NT2/D1 (cell line): ENCODE measurements around the gene ZNF366.

Source experiments
- DNase-seq: peaks from one replicate; pipeline ENCODE4 v3.0.0-alpha.2; 2011; ENCODE audit warnings: low read depth, low spot score
- H3K27me3 ChIP-seq: 2 replicates; pipeline ENCODE4 v1.6.0; 2011; ENCODE audit warnings: mild to moderate bottlenecking; ENCODE audit not compliant: insufficient read length, insufficient read depth
- H3K36me3 ChIP-seq: 2 replicates; pipeline ENCODE4 v1.6.1; 2011; ENCODE audit warnings: mild to moderate bottlenecking, low read length, mixed read lengths; ENCODE audit not compliant: insufficient read depth, insufficient read length
- H3K4me1 ChIP-seq: 2 replicates; pipeline ENCODE4 v1.5.1; 2011; ENCODE audit not compliant: insufficient read depth, insufficient read length
- H3K4me3 ChIP-seq: 2 replicates; pipeline ENCODE4 v1.5.1; 2011; ENCODE audit warnings: low read depth; ENCODE audit not compliant: insufficient read length
- H3K9ac ChIP-seq: 2 replicates; pipeline ENCODE4 v1.6.0; 2011; ENCODE audit warnings: low read depth; ENCODE audit not compliant: insufficient read length
- H3K9me3 ChIP-seq: 2 replicates; pipeline ENCODE4 v1.5.1; 2011; ENCODE audit warnings: mild to moderate bottlenecking, low read length; ENCODE audit not compliant: insufficient read depth
- SUZ12 ChIP-seq: IDR thresholded peaks from 2 replicates; pipeline ENCODE4 v1.6.1; 2011; ENCODE audit not compliant: insufficient read length, insufficient read depth; ENCODE audit errors: extremely low read depth
- YY1 ChIP-seq: IDR thresholded peaks from 2 replicates; pipeline ENCODE4 v1.6.1; 2011; ENCODE audit not compliant: insufficient read length, insufficient read depth
- ZNF274 ChIP-seq: IDR thresholded peaks from 2 replicates; pipeline ENCODE4 v1.6.1; 2011; ENCODE audit warnings: mild to moderate bottlenecking, low read depth, low read length

Gene ZNF366

GRCh38 chr5:72488756-72489155, 18.5 kb downstream of the ZNF366 start:
- DNase-seq: no peak
- H3K9me3 ChIP-seq: no peaks in the 10 kb centered on the region
- H3K4me3 ChIP-seq: no peak overlapping the region
- H3K36me3 ChIP-seq: no peaks in the 10 kb centered on the region
- TF ChIP-seq ZNF274 (no peak), SUZ12 (no peak), YY1 (no peak)
- no peaks in the 10 kb centered on the region for H3K27me3 ChIP-seq
- no peak overlapping the region for H3K9ac ChIP-seq
- no peaks in the 10 kb centered on the region for H3K4me1 ChIP-seq

GRCh38 chr5:72487177-72487576, 20.0 kb downstream of the ZNF366 start:
- Histone ChIP-seq H3K9me3 (no peaks in the 10 kb centered on the region), H3K4me1 (no peaks in the 10 kb centered on the region), H3K27me3 (no peaks in the 10 kb centered on the region), H3K9ac (no peak overlapping the region), H3K4me3 (no peak overlapping the region), H3K36me3 (no peaks in the 10 kb centered on the region)
- TF ChIP-seq ZNF274 (no peak), SUZ12 (no peak), YY1 (no peak)
- no peak for DNase-seq

GRCh38 chr5:72486371-72486770, 20.8 kb downstream of the ZNF366 start:
- Histone ChIP-seq H3K4me1 (no peaks in the 10 kb centered on the region), H3K36me3 (no peaks in the 10 kb centered on the region), H3K9me3 (no peaks in the 10 kb centered on the region), H3K27me3 (no peaks in the 10 kb centered on the region), H3K4me3 (no peak overlapping the region), H3K9ac (no peak overlapping the region)
- DNase-seq: no peak
- TF ChIP-seq YY1: no peak
- TF ChIP-seq ZNF274: no peak
- TF ChIP-seq SUZ12: no peak

- Histone ChIP-seq H3K27me3 (no peaks in the 10 kb centered on the region), H3K36me3 (no peaks in the 10 kb centered on the region), H3K9ac (no peak overlapping the region), H3K4me3 (no peak overlapping the region), H3K9me3 (no peaks in the 10 kb centered on the region), H3K4me1 (no peaks in the 10 kb centered on the region)
- no peak for DNase-seq
- TF ChIP-seq ZNF274 (no peak), YY1 (no peak), SUZ12 (no peak)
These were observed 21.7 kb downstream of the ZNF366 start for GRCh38 chr5:72485430-72485974.

GRCh38 chr5:72482046-72482445, 25.2 kb downstream of the ZNF366 start:
- no peaks in the 10 kb centered on the region for H3K27me3 ChIP-seq
- no peak for TF ChIP-seq ZNF274
- no peaks in the 10 kb centered on the region for H3K36me3 ChIP-seq
- H3K4me3 ChIP-seq: no peak overlapping the region
- DNase-seq: no peak
- no peaks in the 10 kb centered on the region for H3K4me1 ChIP-seq
- no peaks in the 10 kb centered on the region for H3K9me3 ChIP-seq
- H3K9ac ChIP-seq: no peak overlapping the region

- no peaks in the 10 kb centered on the region for H3K4me1 ChIP-seq
- no peak for DNase-seq
- TF ChIP-seq YY1 (no peak), ZNF274 (no peak), SUZ12 (no peak)
- H3K27me3 ChIP-seq: no peaks in the 10 kb centered on the region
- no peak overlapping the region for H3K9ac ChIP-seq
- H3K36me3 ChIP-seq: no peaks in the 10 kb centered on the region
- H3K4me3 ChIP-seq: no peak overlapping the region
- no peaks in the 10 kb centered on the region for H3K9me3 ChIP-seq
These were observed 26.4 kb downstream of the ZNF366 start for GRCh38 chr5:72480841-72481240.

- TF ChIP-seq ZNF274 (no peak), SUZ12 (no peak), YY1 (no peak)
- H3K27me3 ChIP-seq: no peaks in the 10 kb centered on the region
- no peak overlapping the region for H3K9ac ChIP-seq
- no peak for DNase-seq
- H3K4me3 ChIP-seq: no peak overlapping the region
- H3K9me3 ChIP-seq: no peaks in the 10 kb centered on the region
- no peaks in the 10 kb centered on the region for H3K4me1 ChIP-seq
- H3K36me3 ChIP-seq: no peaks in the 10 kb centered on the region
These were observed 27.3 kb downstream of the ZNF366 start for GRCh38 chr5:72479921-72480320.

GRCh38 chr5:72478684-72479083, 28.5 kb downstream of the ZNF366 start:
- Histone ChIP-seq H3K27me3 (no peaks in the 10 kb centered on the region), H3K4me1 (no peaks in the 10 kb centered on the region), H3K9ac (no peak overlapping the region), H3K36me3 (no peaks in the 10 kb centered on the region), H3K9me3 (no peaks in the 10 kb centered on the region), H3K4me3 (no peak overlapping the region)
- DNase-seq: no peak
- TF ChIP-seq YY1 (no peak), ZNF274 (no peak), SUZ12 (no peak)
